HG03342 (cell line): ENCODE data around the gene SNX10.
A peak's percentile ranks its signal among the peaks of the same experiment; 100 is the strongest.
"Not testable (repeated sequence)": the region's sequence is repeated elsewhere in the genome, so short reads cannot be mapped to it uniquely, and the experiment has no call there.

Source experiments
- ATAC-seq: cut with Tn5 transposase; IDR thresholded peaks from one replicate; pipeline ENCODE4 v1.9.1; 2021; ENCODE audit warnings: mild to moderate bottlenecking, moderate library complexity; ENCODE audit not compliant: unreplicated experiment

SNX10 gene

DNA sequence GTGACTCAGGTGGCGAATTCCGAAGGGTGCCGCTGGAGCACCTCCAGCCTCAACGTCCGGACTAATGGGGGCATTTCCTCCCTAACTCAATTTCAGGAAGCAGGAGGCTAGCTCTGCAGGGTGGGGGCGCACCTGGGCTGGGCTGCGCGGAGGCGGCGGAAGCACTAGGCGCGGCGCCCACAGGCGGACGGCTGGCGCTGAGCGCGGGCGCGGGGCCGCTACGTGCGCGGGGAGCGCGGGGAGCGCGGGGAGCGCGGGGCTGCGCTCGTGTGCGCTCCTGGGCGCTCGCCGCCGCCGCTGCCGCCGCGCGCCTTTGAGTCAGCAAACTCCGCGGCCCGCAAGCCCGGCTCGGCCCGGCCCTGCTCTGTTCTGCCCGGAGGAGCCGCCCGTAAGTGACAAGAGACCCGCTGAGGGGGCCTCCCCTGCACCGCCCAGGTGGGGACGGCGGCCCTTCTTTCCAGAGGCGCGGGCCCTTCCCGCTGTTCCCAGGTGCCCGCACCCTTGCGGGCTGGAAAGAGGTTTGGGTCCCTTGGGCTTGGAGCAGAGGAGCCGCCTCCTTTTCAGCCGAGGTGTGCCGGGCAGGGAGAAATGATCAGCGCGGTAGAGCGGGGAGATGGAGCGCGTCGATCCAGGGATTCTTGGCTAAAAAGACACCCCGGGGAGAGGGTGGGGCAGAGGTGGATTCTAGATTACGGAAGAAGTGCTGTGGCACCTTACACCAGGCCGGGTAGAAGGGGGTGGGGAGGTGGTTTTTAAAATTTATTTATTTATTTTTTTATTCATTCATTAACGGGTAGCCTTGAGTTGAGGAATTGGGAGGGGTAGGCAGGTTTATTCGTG, at the start of gene SNX10:
TSS of gene SNX10 (plus strand) at position 164 of the 840 bp plus-strand sequence. CDS start 54,581 bp downstream, outside the sequence.
- peak; percentile 70 for ATAC-seq

- ATAC-seq: no peak
These were observed 46.5 kb upstream of the SNX10 start for GRCh38 chr7:26245150-26245549.

DNA sequence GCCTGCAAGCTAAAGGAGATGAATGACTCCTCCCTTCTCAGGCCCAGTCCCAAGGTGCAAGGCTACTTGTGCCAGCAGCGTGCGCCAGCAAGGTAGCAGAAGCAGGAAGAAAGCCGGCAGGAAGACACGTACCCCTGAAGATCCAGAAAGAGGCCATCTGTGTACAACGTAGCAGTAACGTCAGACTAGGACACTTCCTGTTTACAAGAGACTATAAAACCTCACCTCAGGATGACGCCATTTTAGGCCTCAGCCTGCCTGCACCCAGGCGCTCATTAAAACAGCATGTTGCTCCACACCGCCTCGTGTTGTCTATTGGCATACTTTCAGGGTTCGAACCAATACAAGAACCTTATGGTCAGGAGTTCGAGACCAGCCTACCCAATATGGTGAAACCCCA, 41.4 kb upstream of the SNX10 start:
- no peak for ATAC-seq

DNA sequence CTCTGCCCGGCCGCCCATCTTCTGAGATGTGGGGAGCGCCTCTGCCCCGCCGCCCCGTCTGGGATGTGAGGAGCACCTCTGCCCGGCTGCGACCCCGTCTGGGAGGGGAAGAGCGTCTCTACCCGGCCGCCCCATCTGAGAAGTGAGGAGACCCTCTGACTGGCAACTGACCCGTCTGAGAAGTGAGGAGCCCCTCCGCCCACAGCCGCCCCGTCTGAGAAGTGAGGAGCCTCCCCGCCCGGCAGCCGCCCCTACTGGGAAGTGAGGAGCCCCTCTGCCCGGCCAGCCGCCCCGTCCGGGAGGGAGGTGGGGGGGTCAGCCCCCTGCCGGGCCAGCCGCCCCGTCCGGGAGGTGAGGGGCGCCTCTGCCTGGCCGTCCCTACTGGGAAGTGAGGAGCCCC, 29.8 kb upstream of the SNX10 start:
- not testable (repeated sequence) for ATAC-seq

- ATAC-seq: no peak
These were observed 26.6 kb upstream of the SNX10 start for GRCh38 chr7:26265065-26265464.

- ATAC-seq: no peak
These were observed 26.1 kb upstream of the SNX10 start for GRCh38 chr7:26265499-26266075.

- ATAC-seq: no peak
These were observed 24.0 kb upstream of the SNX10 start for GRCh38 chr7:26267601-26268166.

- ATAC-seq: no peak
These were observed 16.4 kb upstream of the SNX10 start for GRCh38 chr7:26275213-26275612.

GRCh38 chr7:26278770-26279169, 12.9 kb upstream of the SNX10 start:
- no peak for ATAC-seq

DNA sequence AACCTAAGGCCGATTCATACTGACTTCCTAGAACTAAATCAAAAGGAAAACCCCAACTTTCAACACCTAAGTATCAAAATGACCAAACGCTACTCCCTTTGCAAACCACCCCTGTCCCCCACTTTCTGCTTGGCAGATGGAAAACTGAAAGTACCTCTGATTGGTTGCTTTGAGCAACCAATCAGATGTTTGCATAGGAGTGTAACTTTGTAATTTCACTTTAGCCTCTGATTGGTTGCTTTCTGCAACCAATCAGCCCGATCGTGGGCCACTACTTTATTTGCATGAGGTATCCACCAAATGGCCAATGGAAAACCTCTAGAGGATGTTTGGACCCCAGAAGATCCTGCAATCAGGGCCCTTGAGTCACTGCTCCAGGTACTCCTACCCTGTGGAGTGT, 12.3 kb upstream of the SNX10 start:
- ATAC-seq: no peak

DNA sequence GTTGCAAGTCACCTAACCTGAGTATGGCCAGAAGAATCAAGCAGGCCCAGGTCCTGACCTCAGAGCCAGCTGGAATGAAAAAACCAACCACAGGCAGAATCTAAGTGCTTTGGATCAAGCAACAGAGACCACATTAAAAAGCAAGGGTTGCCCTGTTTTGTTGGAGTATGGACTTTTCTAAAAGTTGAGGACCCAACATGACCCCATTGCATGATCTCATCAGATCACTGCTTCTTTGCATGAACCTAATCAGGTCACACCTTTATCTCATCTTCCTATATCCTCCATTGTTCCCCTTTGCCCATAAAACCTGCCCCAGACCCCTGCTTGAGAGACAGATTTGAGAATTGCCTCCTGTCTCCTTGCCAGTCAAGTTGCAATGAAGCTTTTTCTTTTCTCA, 11.6 kb upstream of the SNX10 start:
- ATAC-seq: no peak

DNA sequence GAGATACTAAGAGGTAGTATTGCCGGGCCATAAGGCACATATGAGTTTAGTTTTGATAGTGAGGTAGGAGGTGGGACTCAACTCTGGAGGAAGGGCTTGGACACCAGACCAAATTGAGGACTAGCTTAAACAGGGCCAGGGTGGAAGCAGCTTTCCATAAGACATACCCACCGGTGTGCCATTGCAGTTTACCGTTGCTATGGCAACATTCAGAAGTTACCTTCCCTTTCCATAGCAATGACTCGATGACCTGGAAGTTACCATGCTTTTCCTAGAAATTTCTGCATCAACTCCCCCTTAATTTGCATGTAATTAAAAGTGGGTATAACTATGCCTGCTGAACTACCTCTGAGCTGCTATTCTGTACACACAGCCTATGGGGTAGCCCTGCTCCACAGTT, 10.9 kb upstream of the SNX10 start:
- ATAC-seq: no peak

DNA sequence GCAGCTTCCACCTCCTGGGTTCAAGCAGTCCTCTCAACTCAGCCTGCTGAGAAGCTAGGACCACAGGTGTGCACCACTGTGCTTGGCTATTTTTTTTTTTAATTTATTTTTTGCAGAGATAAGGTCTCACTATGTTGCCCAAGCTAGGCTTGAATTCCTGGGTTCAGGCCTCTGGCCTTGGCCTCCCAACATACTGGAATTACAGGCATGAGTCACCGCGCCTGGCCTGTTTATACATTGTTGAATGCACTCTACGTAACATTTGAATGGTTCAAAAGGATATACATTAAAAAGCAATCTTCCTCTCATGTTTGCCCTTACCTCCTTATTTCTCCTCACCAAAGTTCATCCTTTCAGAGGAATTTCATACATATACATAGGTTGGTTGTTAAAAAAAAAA, 7.2 kb upstream of the SNX10 start:
- no peak for ATAC-seq

DNA sequence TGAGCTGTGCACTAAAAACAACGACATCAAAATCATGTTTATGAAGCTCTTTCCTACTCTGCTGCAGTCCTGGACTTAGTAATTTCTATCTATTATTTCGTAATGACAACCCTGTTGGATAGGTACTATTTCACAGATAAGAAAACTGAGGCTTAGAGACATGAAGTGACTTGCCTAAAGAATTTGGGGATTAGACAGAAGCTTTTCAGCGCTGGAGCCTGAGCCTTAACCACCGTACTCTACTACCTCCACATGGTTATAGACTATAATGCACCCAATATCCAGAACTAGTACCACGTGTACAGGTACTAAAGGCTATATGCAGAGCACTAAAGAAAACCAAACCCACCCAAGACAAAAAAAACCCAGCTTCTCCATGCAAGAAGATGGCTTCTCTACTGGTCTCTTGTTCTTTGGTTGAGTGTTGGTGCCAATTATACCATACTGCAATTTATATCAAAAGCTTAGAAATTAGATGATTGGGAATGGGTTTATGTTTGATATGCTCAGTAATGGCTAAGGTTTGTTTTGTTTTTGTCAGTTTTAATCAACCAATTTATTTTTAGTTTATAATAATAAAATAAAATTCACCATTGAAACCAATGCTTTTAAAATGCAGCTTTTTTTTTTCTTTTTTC, 6.5 kb upstream of the SNX10 start:
- ATAC-seq: no peak

- ATAC-seq: no peak
These were observed 5.5 kb upstream of the SNX10 start for GRCh38 chr7:26286157-26286556.

- not testable (repeated sequence) for ATAC-seq
These were observed 3.5 kb upstream of the SNX10 start for GRCh38 chr7:26288126-26288525.

GRCh38 chr7:26291251-26291650, 411 bp upstream of the SNX10 start:
- no peak for ATAC-seq

DNA sequence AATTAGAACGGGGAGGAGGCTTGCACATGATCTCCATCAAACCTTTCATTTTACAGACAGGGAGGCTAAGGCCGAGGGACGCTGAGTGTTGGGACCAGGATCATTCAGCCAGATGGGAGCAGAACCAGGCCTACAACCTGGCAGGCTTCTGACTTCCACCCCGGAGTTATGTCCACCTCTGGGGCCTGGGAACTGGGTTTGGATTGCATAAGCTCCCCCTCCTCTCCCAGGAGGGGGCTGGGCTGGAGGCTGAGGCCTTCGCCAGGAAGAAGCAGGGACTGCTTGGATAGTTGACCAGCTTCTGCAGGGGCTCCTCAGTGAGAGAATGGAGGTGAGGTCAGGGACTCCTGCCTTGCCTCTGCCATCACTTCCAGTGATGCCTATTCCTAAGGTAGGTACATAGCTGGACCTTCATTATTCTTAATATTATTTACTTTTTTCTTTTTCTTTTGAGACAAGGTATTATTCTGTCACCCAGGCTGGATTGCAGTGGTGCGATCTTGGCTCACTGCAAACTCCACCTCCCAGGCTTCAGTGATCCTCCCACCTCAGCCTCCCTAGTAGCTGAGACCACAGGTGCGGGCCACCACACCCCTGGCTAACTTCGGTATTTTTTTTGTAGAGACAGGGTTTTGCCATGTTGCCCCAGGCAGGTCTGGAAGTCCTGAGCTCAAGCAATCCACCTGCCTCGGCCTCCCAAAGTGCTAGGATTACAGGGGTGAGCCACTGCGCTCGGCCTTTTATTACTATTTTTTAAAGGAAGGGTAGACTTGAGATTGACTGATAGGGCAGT, 1.3 kb downstream of the SNX10 start:
- no peak for ATAC-seq

DNA sequence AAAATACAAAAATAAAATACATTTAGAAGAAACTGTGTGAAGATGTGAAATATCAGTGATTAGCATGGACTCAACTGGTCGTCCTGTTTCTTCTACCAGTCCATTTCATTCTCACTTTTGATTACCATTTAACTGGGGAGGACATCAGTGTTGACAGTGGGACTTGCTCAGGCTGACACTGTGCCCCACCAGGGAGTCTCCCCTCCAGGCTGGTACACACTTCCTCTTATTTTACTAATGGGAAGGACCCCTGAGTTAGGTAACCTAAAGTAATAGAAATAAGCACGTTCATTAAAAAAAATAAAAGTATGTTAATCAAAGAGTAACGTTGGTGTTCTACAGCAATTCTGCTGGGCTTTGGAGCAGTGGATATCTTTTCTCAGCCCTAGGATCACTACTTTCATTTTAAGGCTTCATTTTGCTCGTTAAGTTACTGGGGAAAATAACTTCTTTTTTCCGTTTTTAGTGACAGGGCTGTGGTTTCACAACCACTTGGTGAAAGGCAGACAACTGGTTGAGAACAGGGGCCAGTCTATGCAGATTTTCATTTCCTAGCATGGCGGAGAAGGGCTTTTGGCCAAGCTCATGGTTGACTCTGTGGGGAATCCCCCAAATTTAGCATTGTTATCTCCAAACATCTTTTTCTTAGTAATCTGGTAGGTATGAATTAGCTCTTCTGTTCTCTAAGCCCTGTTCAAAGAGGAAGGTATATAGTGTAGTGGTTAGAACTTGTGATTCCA, 2.1 kb downstream of the SNX10 start:
- ATAC-seq: peak; percentile 64

DNA sequence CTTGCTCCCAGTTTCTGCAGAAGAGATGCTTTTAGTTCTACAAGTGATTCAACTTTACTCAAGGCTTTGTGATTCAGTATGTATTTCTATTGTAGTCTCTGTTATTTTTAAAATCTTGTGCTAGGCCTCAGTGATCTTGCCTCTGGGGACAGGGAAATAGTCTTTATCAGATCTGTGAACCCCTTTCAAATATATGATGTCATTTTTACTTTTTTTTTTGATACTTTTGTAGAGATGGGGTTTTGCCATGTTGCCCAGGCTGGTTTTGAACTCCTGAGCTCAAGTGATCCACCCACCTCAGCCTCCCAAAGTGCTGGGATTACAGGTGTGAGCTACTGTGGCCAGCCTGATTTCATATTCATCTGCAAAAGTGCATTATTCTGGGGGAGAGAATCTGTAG, 3.4 kb downstream of the SNX10 start:
- no peak for ATAC-seq
